SH-SY5Y (cell line): ENCODE data around the gene C1R.

Experiments
- GATA2 ChIP-seq: IDR thresholded peaks from 2 replicates; pipeline ENCODE4 v1.6.1; 2011; ENCODE audit warnings: mild to moderate bottlenecking, low read depth, low read length
- GATA3 ChIP-seq: IDR thresholded peaks from 2 replicates; pipeline ENCODE4 v1.6.1; 2011; ENCODE audit warnings: low read depth, mild to moderate bottlenecking, low read length, moderate library complexity

Gene C1R

GRCh38 chr12:7047306-7047705 lies 44.9 kb downstream of the C1R start:
- TF ChIP-seq GATA3 (no peak), GATA2 (no peak)

DNA sequence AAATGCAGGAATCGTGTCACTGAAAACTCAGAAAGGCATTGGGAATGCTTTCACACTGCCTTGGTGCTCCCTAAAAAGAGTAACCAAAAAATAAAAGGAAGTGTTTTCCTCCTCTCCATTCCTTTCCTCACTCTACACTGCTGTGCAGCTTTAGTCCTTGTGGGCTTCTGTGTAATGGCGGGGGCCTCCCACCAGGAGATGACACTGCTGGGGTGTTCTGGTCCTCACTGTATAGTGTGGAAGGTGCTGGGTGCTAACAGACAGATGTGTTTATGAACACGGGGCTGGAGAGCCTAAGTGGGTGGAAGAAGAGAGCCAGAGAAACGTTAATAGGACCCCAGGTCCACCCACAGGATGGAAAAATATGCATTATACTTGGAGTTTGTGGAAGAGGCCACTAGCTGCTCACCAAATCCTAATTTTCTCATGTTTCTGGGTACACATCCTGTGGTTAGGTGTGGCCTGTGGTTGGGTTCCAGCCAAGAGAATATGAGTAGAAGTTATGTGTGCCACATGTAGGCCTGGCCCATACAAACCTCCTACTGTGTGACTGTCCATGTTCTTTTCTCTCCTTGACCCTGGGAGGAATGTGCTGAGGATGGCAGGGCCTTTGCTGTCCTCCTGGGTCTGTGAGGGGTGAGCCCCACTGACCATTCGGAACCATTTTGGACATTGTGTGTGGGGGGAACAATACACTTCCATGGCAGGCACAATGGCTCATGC lies 45.7 kb downstream of the C1R start:
- TF ChIP-seq GATA3, result no peak
- no peak for TF ChIP-seq GATA2

- TF ChIP-seq GATA3, result no peak
- TF ChIP-seq GATA2, result no peak
These were observed 46.3 kb downstream of the C1R start for GRCh38 chr12:7045913-7046312.

- TF ChIP-seq GATA2, result no peak
- no peak for TF ChIP-seq GATA3
These were observed 49.4 kb downstream of the C1R start for GRCh38 chr12:7042842-7043241.

GRCh38 chr12:7039403-7039802 lies 52.8 kb downstream of the C1R start:
- no peak for TF ChIP-seq GATA3
- no peak for TF ChIP-seq GATA2

- TF ChIP-seq GATA3 (no peak), GATA2 (no peak)
These were observed 53.7 kb downstream of the C1R start for GRCh38 chr12:7038591-7038990.

- TF ChIP-seq GATA3 (no peak), GATA2 (no peak)
These were observed 56.8 kb downstream of the C1R start for GRCh38 chr12:7035463-7035862.

DNA sequence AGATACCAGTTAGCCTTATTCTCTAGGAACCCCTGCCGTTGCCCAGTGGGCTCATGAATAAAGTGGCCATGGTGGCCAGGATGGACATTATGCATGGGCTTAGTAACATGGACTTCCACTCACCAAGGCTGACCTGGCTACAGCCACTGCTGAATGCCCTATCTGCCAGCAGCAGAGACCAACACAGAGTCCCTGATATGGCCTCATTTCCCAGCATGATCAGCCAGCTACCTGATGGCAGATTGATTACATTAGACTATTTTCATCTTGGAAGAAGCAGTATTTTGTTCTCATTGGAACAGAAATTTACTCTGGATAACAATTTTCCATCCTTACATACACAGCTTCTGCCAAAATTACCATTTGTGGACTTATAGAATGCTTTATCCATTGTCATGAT lies 57.8 kb downstream of the C1R start:
- TF ChIP-seq GATA3 (no peak), GATA2 (no peak)

DNA sequence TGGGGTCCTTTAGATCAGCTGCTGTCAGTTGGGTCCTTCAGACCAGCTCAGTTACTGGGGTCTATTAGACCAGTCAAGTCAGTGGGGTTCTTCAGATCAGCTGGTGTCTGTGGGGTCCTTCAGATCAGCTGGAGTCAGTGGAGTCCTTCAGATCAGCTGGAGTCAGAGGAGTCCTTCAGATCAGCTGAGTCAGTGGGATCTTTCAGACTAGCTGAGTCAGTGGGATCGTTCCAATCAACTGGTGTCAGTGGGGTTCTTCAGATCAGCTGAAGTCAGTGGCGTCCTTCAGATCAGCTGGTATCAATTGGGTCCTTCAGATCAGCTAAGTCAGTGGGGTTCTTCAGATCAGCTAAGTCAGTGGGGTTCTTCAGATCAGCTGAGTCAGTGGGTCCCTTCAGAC lies 59.3 kb downstream of the C1R start:
- no peak for TF ChIP-seq GATA3
- no peak for TF ChIP-seq GATA2

- TF ChIP-seq GATA2 (no peak), GATA3 (no peak)
These were observed 60.9 kb downstream of the C1R start for GRCh38 chr12:7031306-7031705.
